HG02623 (cell line): ENCODE results near the gene CCR2.
"Not testable (repeated sequence)": the region's sequence is repeated elsewhere in the genome, so short reads cannot be mapped to it uniquely, and the experiment has no call there.

Source experiments
- ATAC-seq: cut with Tn5 transposase; IDR thresholded peaks from one replicate; pipeline ENCODE4 v1.9.1; 2021; ENCODE audit warnings: moderate library complexity; ENCODE audit not compliant: unreplicated experiment

The CCR2 gene

GRCh38 chr3:46400846-46401245, 46.9 kb downstream of the CCR2 start:
- ATAC-seq, result no peak

- no peak for ATAC-seq
Measured at GRCh38 chr3:46401579-46401978, 47.7 kb downstream of the CCR2 start.

GRCh38 chr3:46402902-46403301, 49.0 kb downstream of the CCR2 start:
- ATAC-seq, result not testable (repeated sequence)

- ATAC-seq, result no peak
Measured at GRCh38 chr3:46405301-46406019, 51.5 kb downstream of the CCR2 start.

GRCh38 chr3:46406443-46406787, 52.5 kb downstream of the CCR2 start:
- no peak for ATAC-seq

- no peak for ATAC-seq
Measured at GRCh38 chr3:46406788-46407611, 53.1 kb downstream of the CCR2 start, which contains the start of the genes CCR5AS and CCRL2. Gene CCR5AS (minus strand): TSS chr3:46407066. Gene CCRL2 (plus strand): TSS chr3:46407259. CDS start chr3:46408080, 821 bp downstream.

GRCh38 chr3:46407970-46408369, 54.1 kb downstream of the CCR2 start:
- ATAC-seq, result no peak

- no peak for ATAC-seq
Measured at GRCh38 chr3:46408853-46409252, 54.9 kb downstream of the CCR2 start.

- no peak for ATAC-seq
Measured at GRCh38 chr3:46409739-46410489, 56.0 kb downstream of the CCR2 start.
